Keratinocyte (primary cell): ENCODE data around the gene CCDC83. TPM values are rescaled to one million over a fixed set of nuclear protein-coding genes. Genes with fewer than 3 reads are reported as not detected.

Source experiments
- DNase-seq: peaks from one replicate; pipeline ENCODE4 v3.0.0-alpha.2; 2011; ENCODE audit warnings: low read depth, missing footprints, low spot score
- FAIRE-seq: peaks from 2 replicates; lab custom pipeline; 2011; peaks lifted over from hg19 to GRCh38; lab: Jason Lieb, UNC
- H2AFZ ChIP-seq: 2 replicates; pipeline ENCODE4 v1.6.0; 2012; ENCODE audit warnings: low read length, control low read depth, inconsistent platforms; ENCODE audit not compliant: control insufficient read depth
- H3K27ac ChIP-seq: 2 replicates; pipeline ENCODE4 v1.5.1; 2011; ENCODE audit warnings: low read length; ENCODE audit not compliant: control insufficient read depth, insufficient read depth
- H3K27me3 ChIP-seq: 3 replicates; pipeline ENCODE4 v1.6.0; 2011; ENCODE audit warnings: low read length; ENCODE audit not compliant: control insufficient read depth, insufficient read depth; ENCODE audit errors: extremely low read depth
- H3K36me3 ChIP-seq, 2 experiments: 2 replicates in 1 of 2; 3 replicates in 1 of 2; pipeline ENCODE4 v1.5.1; 2011; ENCODE audit warnings: low read length in 2 of 2, mild to moderate bottlenecking in 1 of 2; ENCODE audit not compliant: control insufficient read depth in 2 of 2, insufficient read depth in 2 of 2; ENCODE audit errors: extremely low read depth in 1 of 2
- H3K4me1 ChIP-seq: 3 replicates; pipeline ENCODE4 v1.5.1; 2011; ENCODE audit warnings: low read length; ENCODE audit not compliant: control insufficient read depth, insufficient read depth; ENCODE audit errors: extremely low read depth
- H3K4me2 ChIP-seq: 3 replicates; pipeline ENCODE4 v1.6.0; 2011; ENCODE audit warnings: low read depth, low read length; ENCODE audit not compliant: control insufficient read depth, insufficient read depth; ENCODE audit errors: extremely low read depth
- H3K4me3 ChIP-seq, 3 experiments: fragments of 200-600 bp in 1 of 3; sonication (generic) in 1 of 3; 2 replicates in 2 of 3; 3 replicates in 1 of 3; pipeline ENCODE4 v1.5.1; 2011 to 2016; ENCODE audit warnings: low read length in 3 of 3, mild to moderate bottlenecking in 3 of 3, control low read depth in 2 of 3, inconsistent platforms in 1 of 3, low read depth in 1 of 3, mixed read lengths in 1 of 3, mixed run types in 1 of 3, moderate library complexity in 1 of 3; ENCODE audit not compliant: control insufficient read depth in 2 of 3, insufficient read depth in 2 of 3; ENCODE audit errors: extremely low read depth in 1 of 3
- H3K79me2 ChIP-seq: 2 replicates; pipeline ENCODE4 v1.6.0; 2012; ENCODE audit warnings: low read length; ENCODE audit not compliant: control insufficient read depth, insufficient read depth
- H3K9ac ChIP-seq: 3 replicates; pipeline ENCODE4 v1.6.0; 2011; ENCODE audit warnings: low read length; ENCODE audit not compliant: control insufficient read depth, insufficient read depth; ENCODE audit errors: extremely low read depth
- H3K9me1 ChIP-seq: 3 replicates; pipeline ENCODE4 v1.6.0; 2011; ENCODE audit warnings: low read length; ENCODE audit not compliant: control insufficient read depth, insufficient read depth; ENCODE audit errors: extremely low read depth
- H3K9me3 ChIP-seq: 2 replicates; pipeline ENCODE4 v1.5.1; 2012; ENCODE audit warnings: low read depth, low read length; ENCODE audit not compliant: control insufficient read depth
- H4K20me1 ChIP-seq: 3 replicates; pipeline ENCODE4 v1.6.0; 2011; ENCODE audit warnings: low read length; ENCODE audit not compliant: control insufficient read depth, insufficient read depth; ENCODE audit errors: extremely low read depth
- EZH2 ChIP-seq: IDR thresholded peaks from one replicate; pipeline ENCODE4 v1.6.1; 2012; ENCODE audit warnings: inconsistent platforms, mild to moderate bottlenecking, low read length, moderate library complexity
- dilution Hi-C: fragments of 300-500 bp; cut with MboI; formaldehyde crosslinking; loops from one replicate; pipeline ENCODE4 v1.7.0; 2020; ENCODE audit warnings: low sequenced_read_pairs; ENCODE audit not compliant: extremely low pct_ligation_motif_present
- polyA plus RNA-seq, 5 experiments: library from polyadenylated mRNA; depleted of rRNA in 3 of 5; stranded (reverse) in 3 of 5; stranded (forward) in 1 of 5; unstranded in 1 of 5; fragments of >200 nt; gene quantifications; 1 replicate in 1 of 5; 2 replicates in 3 of 5; 3 replicates in 1 of 5; pipeline versions ENCODE4 v1.2.1 to v1.2.3, GENCODE V29; 2011 to 2012; ENCODE audit warnings: missing spikeins in 2 of 5, low read depth in 1 of 5, low replicate concordance in 1 of 5
- TF ChIP-seq, protein P1 (sequence below), 3 experiments: IDR thresholded peaks in 1 of 3; conservative IDR thresholded peaks in 1 of 3; optimal IDR thresholded peaks in 1 of 3; 2 replicates in 2 of 3; 3 replicates in 1 of 3; pipeline versions ENCODE3 to v1.5.1; 2011; ENCODE audit warnings: low read length in 3 of 3, mild to moderate bottlenecking in 3 of 3, moderate library complexity in 2 of 3, control low read depth in 1 of 3, inconsistent platforms in 1 of 3; ENCODE audit not compliant: insufficient read depth in 2 of 3; ENCODE audit errors: extremely low read depth in 1 of 3

CCDC83 gene
- polyA plus RNA-seq, 1 donor (not counting 4 experiments of a cell fraction or from before 2014, with no cell fraction given) = not detected

DNA sequence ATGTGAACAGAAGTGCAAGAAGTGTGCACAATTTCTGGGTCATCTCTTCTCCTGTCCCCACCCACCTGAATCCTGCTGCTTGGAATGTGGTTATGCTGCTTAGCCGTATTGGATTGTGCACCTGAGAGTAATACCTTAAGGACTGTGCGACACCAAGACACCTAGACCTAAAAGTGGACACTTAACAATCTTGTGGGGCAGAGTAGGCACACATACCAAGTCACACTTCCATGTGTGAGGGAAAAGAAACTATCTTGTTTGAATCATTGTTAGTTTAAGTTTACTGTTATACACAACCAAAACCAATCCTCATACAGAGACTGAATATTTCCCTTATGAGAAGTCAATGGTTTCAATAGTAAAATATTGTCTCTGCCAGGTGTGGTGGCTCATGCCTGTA is 93.7 kb downstream of the CCDC83 start:
- DNase-seq (no peak), FAIRE-seq (no peak)
- Histone ChIP-seq H3K9me3 (no peaks in the 10 kb centered on the region), H3K9me1 (peaks cover 3% of the 10 kb centered on the region), H3K4me3 (no peak overlapping the region), H3K4me1 (peaks cover 21% of the 10 kb centered on the region), H3K9ac (no peak overlapping the region), H3K79me2 (no peaks in the 10 kb centered on the region), H2AFZ (no peak overlapping the region), H3K36me3 (no peaks in the 10 kb centered on the region), H3K4me2 (peak overlapping the region; percentile 57), H4K20me1 (no peaks in the 10 kb centered on the region), H3K27me3 (no peaks in the 10 kb centered on the region), H3K27ac (peak overlapping the region; percentile 30)
- dilution Hi-C loops = no loop called here
- TF ChIP-seq, protein P1, sequence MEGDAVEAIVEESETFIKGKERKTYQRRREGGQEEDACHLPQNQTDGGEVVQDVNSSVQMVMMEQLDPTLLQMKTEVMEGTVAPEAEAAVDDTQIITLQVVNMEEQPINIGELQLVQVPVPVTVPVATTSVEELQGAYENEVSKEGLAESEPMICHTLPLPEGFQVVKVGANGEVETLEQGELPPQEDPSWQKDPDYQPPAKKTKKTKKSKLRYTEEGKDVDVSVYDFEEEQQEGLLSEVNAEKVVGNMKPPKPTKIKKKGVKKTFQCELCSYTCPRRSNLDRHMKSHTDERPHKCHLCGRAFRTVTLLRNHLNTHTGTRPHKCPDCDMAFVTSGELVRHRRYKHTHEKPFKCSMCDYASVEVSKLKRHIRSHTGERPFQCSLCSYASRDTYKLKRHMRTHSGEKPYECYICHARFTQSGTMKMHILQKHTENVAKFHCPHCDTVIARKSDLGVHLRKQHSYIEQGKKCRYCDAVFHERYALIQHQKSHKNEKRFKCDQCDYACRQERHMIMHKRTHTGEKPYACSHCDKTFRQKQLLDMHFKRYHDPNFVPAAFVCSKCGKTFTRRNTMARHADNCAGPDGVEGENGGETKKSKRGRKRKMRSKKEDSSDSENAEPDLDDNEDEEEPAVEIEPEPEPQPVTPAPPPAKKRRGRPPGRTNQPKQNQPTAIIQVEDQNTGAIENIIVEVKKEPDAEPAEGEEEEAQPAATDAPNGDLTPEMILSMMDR (optimal IDR thresholded peaks at IDR 0.05 in 1 of 3, IDR thresholded peaks at IDR 0.05 in 1 of 3, conservative IDR thresholded peaks at IDR 0.05 in 1 of 3; ENCODE audit: extremely low read depth in 1 of 3, insufficient read depth in 2 of 3, low read length in 3 of 3) = no peak
- no peak for TF ChIP-seq EZH2

DNA sequence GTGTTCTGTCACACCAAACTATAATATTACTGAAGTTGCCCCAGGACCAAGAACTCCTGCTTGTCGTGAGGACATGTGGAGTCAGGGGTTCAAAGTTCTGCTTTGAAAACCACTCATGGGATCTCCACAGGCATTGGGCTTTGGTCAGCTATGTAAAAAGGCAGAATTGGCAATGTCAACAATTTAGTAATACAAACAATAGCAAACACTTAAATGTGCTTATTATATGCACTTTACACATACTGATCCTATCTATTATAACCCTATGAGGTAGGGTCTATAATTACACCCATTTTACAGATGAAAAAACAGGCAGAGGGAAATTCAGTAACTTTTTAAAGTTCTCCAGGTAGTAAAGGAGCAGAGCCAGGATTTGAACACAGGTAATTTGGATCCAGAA is 94.6 kb downstream of the CCDC83 start:
- no peak overlapping the region for H2AFZ ChIP-seq
- H4K20me1 ChIP-seq = no peaks in the 10 kb centered on the region
- H3K9me1 ChIP-seq = peaks cover 3% of the 10 kb centered on the region
- FAIRE-seq = no peak
- no peak overlapping the region for H3K27ac ChIP-seq
- H3K9me3 ChIP-seq = no peaks in the 10 kb centered on the region
- H3K4me3 ChIP-seq = no peak overlapping the region
- no peak for TF ChIP-seq EZH2
- TF ChIP-seq, protein P1 (optimal IDR thresholded peaks at IDR 0.05 in 1 of 3, IDR thresholded peaks at IDR 0.05 in 1 of 3, conservative IDR thresholded peaks at IDR 0.05 in 1 of 3; ENCODE audit: extremely low read depth in 1 of 3, insufficient read depth in 2 of 3, low read length in 3 of 3) = no peak
- H3K4me2 ChIP-seq = no peak overlapping the region
- dilution Hi-C loops = no loop called here
- peaks cover 0 to 2% of the 10 kb centered on the region in 2 experiments for H3K36me3 ChIP-seq
- H3K27me3 ChIP-seq = no peaks in the 10 kb centered on the region
- no peaks in the 10 kb centered on the region for H3K79me2 ChIP-seq
- no peak for DNase-seq
- H3K4me1 ChIP-seq = peaks cover 21% of the 10 kb centered on the region
- H3K9ac ChIP-seq = no peak overlapping the region
